Activated CD4-positive, alpha-beta memory T cell treated with anti-CD3 and anti-CD28 coated beads, Interleukin-2, amount 10 ng/mL, durations not matched to agents 7 days and 5 days (primary cell): Measurements from ENCODE around the gene RSPH6A. TPM values are rescaled to one million over a fixed set of nuclear protein-coding genes. Genes with fewer than 3 reads are reported as not detected.

Source experiments
- CTCF ChIA-PET: fragments of 350-600 bp; sonication (Branson Sonifier 250); formaldehyde crosslinking; loops from one replicate; lab custom pipeline; 2021; ENCODE audit warnings: antibody characterized with exemption, inconsistent platforms; lab: Charles Lee
- POLR2A ChIA-PET: fragments of 350-600 bp; sonication (Branson Sonifier 250); formaldehyde crosslinking; loops from one replicate; lab custom pipeline; 2021; ENCODE audit warnings: antibody characterized with exemption; lab: Charles Lee
- DNase-seq: peaks from one replicate; pipeline ENCODE4 v3.0.0-alpha.2; 2020
- H3K27ac Mint-ChIP-seq: one replicate; pipeline ENCODE4 v1.8.0; 2021; ENCODE audit warnings: mild to moderate bottlenecking, mixed read lengths
- H3K27me3 Mint-ChIP-seq: one replicate; pipeline ENCODE4 v1.8.0; 2021; ENCODE audit warnings: mixed read lengths
- H3K36me3 Mint-ChIP-seq: one replicate; pipeline ENCODE4 v1.8.0; 2021; ENCODE audit warnings: low read depth, mixed read lengths
- H3K4me1 Mint-ChIP-seq: one replicate; pipeline ENCODE4 v1.8.0; 2021; ENCODE audit warnings: mixed read lengths
- H3K4me3 Mint-ChIP-seq: one replicate; pipeline ENCODE4 v1.8.0; 2021; ENCODE audit warnings: mild to moderate bottlenecking, mixed read lengths
- H3K9me3 Mint-ChIP-seq: one replicate; pipeline ENCODE4 v1.8.0; 2021; ENCODE audit warnings: mixed read lengths
- total RNA-seq, 2 experiments: library from RNA; stranded (reverse); gene quantifications; one replicate each; pipeline ENCODE4 v1.2.3, GENCODE V29; 2021

RSPH6A gene
- total RNA-seq, 2 experiments from 2014 or later, result 0.25 to 0.30 TPM

- Mint-ChIP-seq H3K4me3 (peak within 1 kb of the TSS; percentile 96), H3K27ac (peak within 1 kb of the TSS; percentile 78), H3K9me3 (no peaks in the 10 kb centered on the region), H3K27me3 (peaks cover 53% of the 10 kb centered on the region), H3K36me3 (peaks cover 42% of the 10 kb centered on the region), H3K4me1 (peaks cover 37% of the 10 kb centered on the region)
- peak; percentile 100 for DNase-seq
- ChIA-PET POLR2A (interaction anchor here (0.7 to 3.4 kb wide), 6 partner anchors 10 to 71 kb away, joined by 3 to 32 read pairs (median 3); partner anchors contain the start of gene SIX5), CTCF (interaction anchor here (0.6 to 3.7 kb wide), 6 partner anchors 12 to 62 kb away, joined by 3 to 36 read pairs (median 9); partner anchors contain the start of genes FBXO46 and SIX5)
Measured at GRCh38 chr19:45792470-45793177, 22.5 kb downstream of the RSPH6A start, which contains the start of gene DMWD. TSS of gene DMWD (minus strand) at chr19:45792845. CDS start at chr19:45792756, 89 bp downstream.

GRCh38 chr19:45791744-45792469, 23.2 kb downstream of the RSPH6A start:
- peak; percentile 32 for DNase-seq
- H3K36me3 Mint-ChIP-seq, result peaks cover 49% of the 10 kb centered on the region
- CTCF ChIA-PET, result interaction anchor here (1.8 to 3.7 kb wide), 3 partner anchors 13 to 25 kb away, joined by 14 to 36 read pairs (median 16); partner anchors contain the start of gene SIX5
- H3K27me3 Mint-ChIP-seq, result peaks cover 50% of the 10 kb centered on the region
- no peaks in the 10 kb centered on the region for H3K9me3 Mint-ChIP-seq
- peaks cover 37% of the 10 kb centered on the region for H3K4me1 Mint-ChIP-seq
- peak overlapping the region; percentile 96 for H3K4me3 Mint-ChIP-seq
- POLR2A ChIA-PET, result interaction anchor here (0.7 to 3.4 kb wide), 3 partner anchors 22 to 71 kb away, joined by 3 to 32 read pairs (median 5); partner anchors contain the start of gene SIX5
- peak overlapping the region; percentile 78 for H3K27ac Mint-ChIP-seq

- peak; percentile 73 for DNase-seq
- Mint-ChIP-seq H3K27me3 (peaks cover 41% of the 10 kb centered on the region), H3K4me1 (peaks cover 37% of the 10 kb centered on the region), H3K9me3 (no peaks in the 10 kb centered on the region), H3K27ac (peak overlapping the region; percentile 29), H3K4me3 (peak overlapping the region; percentile 96), H3K36me3 (peaks cover 56% of the 10 kb centered on the region)
- POLR2A ChIA-PET, result interaction anchor here (0.6 to 3.4 kb wide), 4 partner anchors 8 to 203 kb away, joined by 3 to 32 read pairs (median 4); partner anchors contain the start of gene SIX5
- CTCF ChIA-PET, result interaction anchor here (1.2 to 3.7 kb wide), 3 partner anchors 8 to 21 kb away, joined by 8 to 36 read pairs (median 16); partner anchors contain the start of gene SIX5
Measured at GRCh38 chr19:45790942-45791341, 24.2 kb downstream of the RSPH6A start.

- Mint-ChIP-seq H3K4me3 (no peak overlapping the region), H3K27me3 (peaks cover 25% of the 10 kb centered on the region), H3K27ac (no peak overlapping the region), H3K9me3 (no peaks in the 10 kb centered on the region), H3K36me3 (peaks cover 60% of the 10 kb centered on the region), H3K4me1 (peaks cover 35% of the 10 kb centered on the region)
- POLR2A ChIA-PET, result interaction anchor here (1.0 kb wide), 1 partner anchor 16 kb away, joined by 4 read pairs; no protein-coding TSS in a partner anchor
- CTCF ChIA-PET, result interaction anchor here (1.6 to 2.1 kb wide), 2 partner anchors 10 to 20 kb away, joined by 4 to 11 read pairs; partner anchors contain the start of gene SIX5
- DNase-seq, result no peak
Measured at GRCh38 chr19:45789035-45789786, 25.9 kb downstream of the RSPH6A start.

GRCh38 chr19:45786533-45786894, 28.6 kb downstream of the RSPH6A start:
- peaks cover 58% of the 10 kb centered on the region for H3K36me3 Mint-ChIP-seq
- H3K4me1 Mint-ChIP-seq, result peaks cover 15% of the 10 kb centered on the region
- H3K27ac Mint-ChIP-seq, result no peak overlapping the region
- ChIA-PET CTCF (no interaction called here), POLR2A (interaction anchor here (1.0 kb wide), 1 partner anchor 27 kb away, joined by 3 read pairs; no protein-coding TSS in a partner anchor)
- no peak overlapping the region for H3K4me3 Mint-ChIP-seq
- H3K9me3 Mint-ChIP-seq, result no peaks in the 10 kb centered on the region
- H3K27me3 Mint-ChIP-seq, result peaks cover 11% of the 10 kb centered on the region
- no peak for DNase-seq

- Mint-ChIP-seq H3K4me3 (no peak overlapping the region), H3K9me3 (no peaks in the 10 kb centered on the region), H3K27me3 (peaks cover 13% of the 10 kb centered on the region), H3K4me1 (peaks cover 12% of the 10 kb centered on the region), H3K36me3 (peaks cover 54% of the 10 kb centered on the region), H3K27ac (no peak overlapping the region)
- DNase-seq, result no peak
- ChIA-PET POLR2A (interaction anchor here (1.0 kb wide), 1 partner anchor 28 kb away, joined by 3 read pairs; no protein-coding TSS in a partner anchor), CTCF (no interaction called here)
Measured at GRCh38 chr19:45785781-45786532, 29.2 kb downstream of the RSPH6A start.

GRCh38 chr19:45785097-45785496, 30.0 kb downstream of the RSPH6A start:
- ChIA-PET POLR2A (no interaction called here), CTCF (no interaction called here)
- Mint-ChIP-seq H3K27ac (no peak overlapping the region), H3K36me3 (peaks cover 47% of the 10 kb centered on the region), H3K9me3 (no peaks in the 10 kb centered on the region), H3K27me3 (peaks cover 16% of the 10 kb centered on the region), H3K4me1 (peaks cover 6% of the 10 kb centered on the region), H3K4me3 (no peak overlapping the region)
- DNase-seq, result no peak

- POLR2A ChIA-PET, result no interaction called here
- CTCF ChIA-PET, result interaction anchor here (0.8 kb wide), 1 partner anchor 13 kb away, joined by 3 read pairs; no protein-coding TSS in a partner anchor
- Mint-ChIP-seq H3K4me3 (no peak overlapping the region), H3K4me1 (peaks cover 12% of the 10 kb centered on the region), H3K27me3 (peaks cover 16% of the 10 kb centered on the region), H3K27ac (no peak overlapping the region), H3K9me3 (no peaks in the 10 kb centered on the region), H3K36me3 (peaks cover 39% of the 10 kb centered on the region)
- no peak for DNase-seq
Measured at GRCh38 chr19:45784096-45784495, 31.0 kb downstream of the RSPH6A start.

GRCh38 chr19:45782820-45783785, 32.0 kb downstream of the RSPH6A start:
- Mint-ChIP-seq H3K4me1 (peaks cover 20% of the 10 kb centered on the region), H3K36me3 (peaks cover 31% of the 10 kb centered on the region), H3K4me3 (no peak overlapping the region), H3K27ac (no peak overlapping the region), H3K27me3 (peaks cover 10% of the 10 kb centered on the region), H3K9me3 (no peaks in the 10 kb centered on the region)
- DNase-seq, result no peak
- ChIA-PET POLR2A (interaction anchor here (0.8 to 1.1 kb wide), 2 partner anchors 8 to 11 kb away, joined by 3 read pairs; no protein-coding TSS in a partner anchor), CTCF (interaction anchor here (1.0 to 1.2 kb wide), 2 partner anchors 13 to 34 kb away, joined by 3 to 4 read pairs; no protein-coding TSS in a partner anchor)

GRCh38 chr19:45782162-45782691, 32.9 kb downstream of the RSPH6A start, which contains the start of gene DMPK:
TSS of gene DMPK (minus strand) at chr19:45782490. CDS start at chr19:45782352, 138 bp downstream.
- ChIA-PET CTCF (interaction anchor here (1.0 to 1.2 kb wide), 2 partner anchors 12 to 35 kb away, joined by 3 to 4 read pairs; no protein-coding TSS in a partner anchor), POLR2A (interaction anchor here (0.8 kb wide), 1 partner anchor 8 kb away, joined by 3 read pairs; no protein-coding TSS in a partner anchor)
- Mint-ChIP-seq H3K4me1 (peaks cover 20% of the 10 kb centered on the region), H3K4me3 (no peak within 1 kb of the TSS), H3K9me3 (no peaks in the 10 kb centered on the region), H3K27me3 (peaks cover 8% of the 10 kb centered on the region), H3K36me3 (peaks cover 26% of the 10 kb centered on the region), H3K27ac (no peak within 1 kb of the TSS)
- DNase-seq, result no peak
